DMS 273 treated with DMSO at 0.1 percent for 48 hours (cell line): ENCODE measurements around the gene MPO.

Source experiments
- DNase-seq: peaks from one replicate; lab custom pipeline; 2025; lab: John Stamatoyannopoulos, UW

The MPO gene

GRCh38 chr17:58265902-58266875, 14.5 kb downstream of the MPO start:
- DNase-seq, result no peak

DNA sequence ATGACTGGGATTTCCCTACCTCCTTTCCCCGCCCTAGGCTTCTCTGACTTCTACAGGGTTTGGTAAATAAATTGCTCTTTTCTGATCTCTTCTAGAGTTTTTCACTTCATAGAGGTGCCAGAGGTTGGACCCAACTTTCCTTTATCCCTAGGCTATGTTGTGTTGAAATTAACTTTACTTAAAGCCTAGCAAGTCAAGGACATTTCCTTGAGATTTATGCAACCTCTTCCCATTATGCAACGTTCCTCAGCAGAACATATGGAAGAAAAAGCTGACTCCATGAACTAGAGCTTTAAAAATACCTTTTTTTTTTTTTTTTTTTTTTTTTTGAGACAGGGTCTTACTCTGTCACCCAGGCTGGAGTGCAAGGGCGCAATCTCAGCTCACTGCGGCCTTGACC, 15.5 kb downstream of the MPO start:
- no peak for DNase-seq

DNA sequence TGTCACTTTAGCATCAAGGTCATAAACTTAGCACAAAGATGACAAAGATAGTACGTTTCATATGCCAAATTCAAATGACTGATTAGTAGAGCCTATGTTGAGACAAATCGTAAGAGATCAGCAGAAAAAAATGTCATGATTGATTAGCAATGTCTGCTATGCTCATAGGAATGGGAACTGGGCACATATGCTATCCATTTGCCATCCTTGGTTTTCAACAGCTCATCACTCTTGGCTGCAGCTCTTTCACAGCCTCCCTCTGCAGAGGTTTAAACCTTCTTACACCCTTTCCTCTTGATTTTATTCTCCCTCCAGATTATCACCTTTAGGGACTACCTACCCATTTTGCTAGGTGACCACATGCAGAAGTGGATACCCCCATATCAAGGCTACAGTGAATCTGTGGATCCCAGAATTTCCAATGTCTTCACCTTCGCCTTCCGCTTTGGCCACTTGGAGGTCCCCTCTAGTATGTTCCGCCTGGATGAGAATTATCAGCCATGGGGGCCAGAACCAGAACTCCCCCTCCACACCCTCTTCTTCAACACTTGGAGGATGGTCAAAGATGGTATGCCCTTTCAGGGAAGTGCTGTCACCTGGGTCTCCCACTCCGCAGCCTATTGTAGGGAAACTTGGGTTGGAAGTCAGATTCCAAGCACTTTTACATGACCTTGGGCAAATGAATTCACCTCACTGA, 16.2 kb downstream of the MPO start:
- DNase-seq, result no peak

DNA sequence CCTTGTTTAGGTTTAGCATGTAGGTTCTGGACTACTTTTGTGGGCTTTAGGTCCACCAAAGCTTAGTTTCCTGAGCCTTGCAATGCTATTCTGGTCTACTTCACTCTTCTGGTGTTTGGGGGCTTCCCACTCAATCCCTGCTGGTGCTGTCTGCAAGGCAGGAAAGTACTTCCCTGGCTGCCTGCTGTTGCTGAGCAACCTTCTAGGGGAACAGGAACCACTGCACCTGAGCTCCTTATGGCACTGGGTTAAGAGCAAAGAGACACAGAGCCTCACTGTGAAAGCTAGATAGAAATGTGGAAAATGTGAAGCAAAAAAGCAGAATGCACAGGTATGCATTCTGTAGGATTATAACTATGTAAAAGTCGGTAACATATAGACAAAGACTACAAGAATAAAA, 17.0 kb downstream of the MPO start:
- no peak for DNase-seq

- no peak for DNase-seq
Measured at GRCh38 chr17:58262149-58262548, 18.6 kb downstream of the MPO start.

DNA sequence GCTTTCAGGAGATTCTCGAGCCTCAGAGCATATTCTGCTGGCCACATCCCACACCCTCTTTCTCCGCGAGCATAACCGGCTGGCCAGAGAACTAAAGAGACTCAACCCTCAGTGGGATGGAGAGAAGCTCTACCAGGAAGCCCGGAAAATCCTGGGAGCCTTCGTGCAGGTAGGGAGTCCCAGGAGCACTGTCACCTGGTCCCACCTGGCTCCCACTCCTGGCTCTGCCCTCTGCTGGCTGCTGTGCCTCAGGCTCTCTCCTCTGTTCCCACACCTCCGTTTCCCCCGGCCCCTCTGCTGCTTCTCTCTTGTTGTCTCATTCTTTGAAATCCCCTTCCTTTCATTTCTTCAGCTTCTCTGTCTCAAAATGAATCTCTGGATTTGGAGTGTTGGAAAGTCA, 25.9 kb downstream of the MPO start:
- no peak for DNase-seq

DNA sequence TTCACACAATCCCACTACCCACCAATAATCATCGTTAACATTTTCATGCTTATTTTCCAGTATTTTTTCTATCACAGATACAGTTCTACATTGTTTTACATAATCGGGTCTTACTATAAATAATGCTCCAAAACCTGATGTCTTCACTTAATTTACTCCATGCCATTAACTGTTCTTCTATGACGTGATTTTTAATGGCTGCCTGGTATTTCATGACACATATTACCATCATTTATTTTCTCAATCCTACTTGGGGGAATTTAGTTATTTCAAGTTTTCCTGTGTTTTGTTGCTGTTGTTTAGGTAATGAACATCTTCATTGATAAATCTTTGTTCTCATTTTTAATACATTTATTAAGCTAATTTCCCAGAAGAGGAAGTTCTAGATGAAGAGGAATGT, 27.7 kb downstream of the MPO start:
- no peak for DNase-seq

GRCh38 chr17:58252141-58252540, 28.6 kb downstream of the MPO start:
- DNase-seq, result no peak

DNA sequence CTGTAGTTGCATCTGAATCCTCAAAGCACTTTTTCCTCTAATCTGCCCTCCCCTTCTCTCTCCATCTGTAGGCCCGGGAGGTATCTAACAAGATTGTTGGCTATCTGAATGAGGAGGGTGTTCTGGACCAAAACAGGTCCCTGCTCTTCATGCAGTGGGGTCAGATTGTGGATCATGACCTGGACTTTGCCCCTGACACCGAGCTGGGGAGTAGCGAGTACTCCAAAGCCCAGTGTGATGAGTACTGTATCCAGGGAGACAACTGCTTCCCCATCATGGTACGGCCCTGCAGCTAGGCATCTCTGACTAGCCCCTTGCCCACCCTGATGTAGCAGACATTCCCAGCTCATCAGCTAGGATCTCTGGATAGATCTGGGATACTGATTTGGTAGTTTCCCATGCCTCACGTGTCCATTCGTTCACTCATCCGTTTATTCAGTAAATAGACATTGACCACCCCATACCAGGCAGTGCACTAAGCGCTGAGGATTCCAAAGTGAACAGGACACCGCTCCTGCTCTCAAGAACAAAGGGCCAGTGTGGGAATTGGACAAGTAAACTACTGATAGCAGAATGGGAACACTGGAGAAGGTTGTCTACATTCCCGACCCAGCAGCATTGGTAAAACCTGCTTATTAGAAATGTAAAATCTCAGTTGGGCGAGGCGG, 30.3 kb downstream of the MPO start:
- no peak for DNase-seq

- DNase-seq, result peak; percentile 42
Measured at GRCh38 chr17:58249270-58250133, 31.2 kb downstream of the MPO start.

GRCh38 chr17:58248955-58249269, 31.8 kb downstream of the MPO start:
- DNase-seq, result no peak

GRCh38 chr17:58247511-58248363, 33.0 kb downstream of the MPO start:
- DNase-seq, result no peak

DNA sequence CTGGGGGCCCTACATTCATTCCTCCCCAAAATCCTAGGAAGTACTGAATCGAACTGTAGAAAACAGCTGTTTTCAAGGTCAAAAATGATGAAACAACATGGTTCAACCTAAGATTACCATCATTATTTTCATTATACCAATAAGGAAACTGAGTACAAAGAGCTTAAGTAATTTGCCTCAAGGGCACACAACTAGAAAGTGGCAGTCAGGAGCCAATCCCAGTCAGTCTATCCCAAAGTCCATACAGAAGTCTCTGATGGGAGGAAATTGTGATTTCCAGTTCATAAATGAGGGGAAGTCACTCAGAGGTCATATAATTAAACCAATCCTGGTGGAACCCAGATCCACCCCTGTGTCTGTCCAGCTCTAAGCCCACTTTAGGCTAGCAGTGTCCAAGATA, 34.0 kb downstream of the MPO start:
- no peak for DNase-seq

GRCh38 chr17:58246104-58246740, 34.5 kb downstream of the MPO start:
- DNase-seq, result no peak

DNA sequence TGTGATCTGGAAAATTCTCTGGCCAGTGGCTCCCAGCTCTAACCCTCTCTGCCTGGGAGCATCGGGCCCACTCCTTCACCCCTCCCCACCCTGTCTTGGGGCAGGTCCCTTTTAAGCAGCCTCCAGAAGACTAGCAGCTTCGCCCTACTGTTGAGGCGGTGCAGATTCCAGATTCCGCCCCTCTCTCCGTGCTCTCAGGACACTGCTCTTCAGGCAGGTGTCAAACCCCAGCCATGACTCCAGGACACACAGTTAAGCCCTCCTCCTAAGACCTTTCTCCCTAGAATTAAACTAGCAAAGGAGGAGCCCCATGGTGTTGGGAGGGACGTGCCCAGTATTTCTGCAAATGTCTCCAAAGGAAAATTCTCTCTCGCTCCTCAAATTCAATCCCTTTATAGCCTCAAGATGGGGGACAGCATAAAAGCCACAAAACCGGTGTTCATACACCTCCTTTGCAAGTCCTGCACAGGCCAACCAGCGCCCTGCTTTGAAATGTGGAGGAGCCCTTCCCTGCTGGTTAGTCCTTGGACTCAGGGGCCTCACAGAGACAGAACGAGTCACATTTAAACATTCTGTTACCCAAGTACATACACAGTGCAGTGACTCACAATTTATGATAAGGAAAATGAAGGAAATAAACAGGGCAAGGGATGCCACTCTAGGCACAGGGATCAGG, 35.2 kb downstream of the MPO start:
- no peak for DNase-seq

DNA sequence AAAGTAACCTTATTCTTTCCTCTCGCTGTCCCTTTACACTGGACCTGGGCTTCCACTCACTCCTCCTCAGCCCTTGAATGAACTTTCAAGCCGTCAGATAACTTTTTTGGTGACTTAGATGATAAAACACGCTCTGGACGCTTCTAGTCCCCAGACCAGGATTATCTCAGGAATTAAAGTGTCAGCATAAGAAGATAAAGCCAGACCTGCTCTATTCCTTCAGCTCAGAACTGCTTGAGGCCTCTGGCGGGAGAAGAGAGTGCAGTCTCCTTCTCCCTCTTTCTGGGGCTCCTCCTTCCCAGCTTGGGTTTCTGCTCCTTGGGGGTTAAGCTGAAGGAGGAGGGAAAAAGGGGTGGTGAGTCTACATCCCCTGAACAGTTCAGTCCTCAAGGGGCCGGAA, 35.8 kb downstream of the MPO start:
- DNase-seq, result no peak

DNA sequence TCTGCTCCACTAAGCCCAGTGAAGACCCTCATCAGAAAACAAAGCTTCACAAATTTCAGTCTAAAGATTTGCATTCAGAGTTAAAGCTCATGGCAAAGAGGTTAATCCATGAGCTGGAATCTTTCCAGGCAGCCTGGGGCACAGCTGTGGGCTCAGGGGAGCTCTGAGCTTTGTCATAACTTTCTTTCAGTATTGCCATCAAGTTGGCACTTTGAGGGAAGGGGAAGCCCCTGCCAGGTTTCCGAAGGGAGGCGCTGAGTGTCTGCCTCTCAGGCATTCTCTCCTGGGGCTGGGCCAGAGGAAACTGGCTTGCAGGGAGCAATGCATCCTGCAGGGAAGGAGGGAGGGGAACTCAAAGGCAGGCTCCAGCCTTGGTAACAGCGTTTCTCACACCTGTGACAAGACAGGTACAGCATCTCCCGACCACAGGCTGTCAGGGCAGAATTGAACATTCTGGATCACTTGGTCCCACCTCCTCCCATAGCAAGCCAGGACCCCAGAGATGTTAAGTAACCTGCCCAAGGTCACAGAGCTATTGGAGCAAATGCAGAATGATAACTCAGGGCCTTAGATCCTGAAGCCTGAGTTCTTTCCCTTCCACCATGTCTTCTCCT, 38.5 kb downstream of the MPO start:
- DNase-seq, result no peak

GRCh38 chr17:58239987-58240386, 40.7 kb downstream of the MPO start:
- DNase-seq, result no peak

DNA sequence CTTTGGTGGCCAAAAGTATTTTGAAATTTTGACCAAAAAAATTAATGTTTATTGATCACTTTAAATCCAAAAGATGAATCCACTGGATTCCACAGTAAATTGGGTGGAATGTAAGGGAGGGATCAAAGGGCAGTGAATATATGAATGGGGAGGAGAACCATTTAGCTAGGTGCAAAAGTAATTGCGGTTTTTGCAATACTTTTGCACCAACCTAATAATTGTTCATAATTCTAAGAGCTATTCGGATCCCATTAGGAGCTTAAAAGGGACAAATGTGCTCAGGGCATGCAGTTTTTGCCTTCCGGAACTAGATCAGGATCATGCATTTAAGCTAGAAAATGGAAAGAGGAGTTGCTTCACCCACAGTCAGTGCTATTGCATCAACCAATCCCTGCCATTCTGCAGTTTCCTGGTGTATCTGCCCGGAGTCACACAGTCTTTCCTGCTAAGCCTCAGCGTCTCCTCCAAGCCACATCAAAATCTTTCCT, 42.5 kb downstream of the MPO start, which contains the start of gene LPO:
Gene LPO (plus strand): TSS at position 438 of the 488 bp plus-strand sequence. CDS start 4,396 bp downstream, outside the sequence.
- no peak for DNase-seq
